MM.1S (cell line): ENCODE measurements around the gene KIAA0930.
A peak's percentile ranks its signal among the peaks of the same experiment; 100 is the strongest.

Source experiments
- DNase-seq: peaks from one replicate; pipeline ENCODE4 v3.0.0-alpha.2; 2015
- H2AFZ ChIP-seq: fragments of 300-600 bp; sonication (generic); 2 replicates; pipeline ENCODE4 v1.6.0; 2016; ENCODE audit warnings: antibody characterized with exemption, low read length
- H3F3A ChIP-seq: fragments of 300-600 bp; sonication (generic); 2 replicates; pipeline ENCODE4 v1.6.1; 2016; ENCODE audit warnings: mild to moderate bottlenecking, antibody characterized with exemption, low read length, moderate library complexity, mixed read lengths; ENCODE audit not compliant: insufficient read depth
- H3K27ac ChIP-seq: fragments of 300-600 bp; sonication (generic); 2 replicates; pipeline ENCODE4 v1.5.1; 2016; ENCODE audit warnings: mild to moderate bottlenecking, low read length
- H3K27me3 ChIP-seq: fragments of 300-600 bp; sonication (generic); replicated peaks from 2 replicates; pipeline ENCODE4 v1.6.0; 2016; ENCODE audit warnings: low read length; ENCODE audit not compliant: insufficient read depth
- H3K36me3 ChIP-seq: fragments of 300-600 bp; sonication (generic); replicated peaks from 2 replicates; pipeline ENCODE4 v1.6.1; 2016; ENCODE audit warnings: mild to moderate bottlenecking, low read length, mixed read lengths; ENCODE audit not compliant: insufficient read depth
- H3K4me1 ChIP-seq: fragments of 300-600 bp; sonication (generic); 2 replicates; pipeline ENCODE4 v1.6.1; 2016; ENCODE audit warnings: low read length, mixed read lengths
- H3K4me2 ChIP-seq: fragments of 300-600 bp; sonication (generic); 2 replicates; pipeline ENCODE4 v1.6.0; 2016; ENCODE audit warnings: low read depth, low read length
- H3K4me3 ChIP-seq: fragments of 300-600 bp; sonication (generic); 2 replicates; pipeline ENCODE4 v1.5.1; 2016; ENCODE audit warnings: low read length, mixed read lengths
- H3K79me2 ChIP-seq: fragments of 300-600 bp; sonication (generic); 2 replicates; pipeline ENCODE4 v1.6.1; 2016; ENCODE audit warnings: mixed run types, low read length, mixed read lengths
- H3K9ac ChIP-seq: fragments of 300-600 bp; sonication (generic); 2 replicates; pipeline ENCODE4 v1.6.1; 2016; ENCODE audit warnings: low read length, mixed read lengths
- H3K9me2 ChIP-seq: fragments of 300-600 bp; sonication (generic); replicated peaks from 2 replicates; pipeline ENCODE4 v1.6.1; 2016; ENCODE audit warnings: mild to moderate bottlenecking, low read length, mixed read lengths; ENCODE audit not compliant: insufficient read depth
- H3K9me3 ChIP-seq: fragments of 300-600 bp; sonication (generic); replicated peaks from 2 replicates; pipeline ENCODE4 v1.6.1; 2016; ENCODE audit warnings: mild to moderate bottlenecking, low read length, mixed read lengths; ENCODE audit not compliant: insufficient read depth
- H4K20me1 ChIP-seq: fragments of 300-600 bp; sonication (generic); 2 replicates; pipeline ENCODE4 v1.6.1; 2016; ENCODE audit warnings: mild to moderate bottlenecking, low read length, moderate library complexity, mixed read lengths; ENCODE audit not compliant: insufficient read depth
- CTCF ChIP-seq: fragments of 300-600 bp; sonication (generic); IDR thresholded peaks from 2 replicates; pipeline ENCODE4 v1.5.1; 2016; ENCODE audit warnings: antibody characterized with exemption, low read length, mixed read lengths
- EZH2 ChIP-seq: fragments of 300-600 bp; sonication (generic); optimal IDR thresholded peaks from 2 replicates; pipeline ENCODE3; 2017; ENCODE audit warnings: low read depth, mild to moderate bottlenecking, antibody characterized with exemption, low read length, mixed read lengths
- EZH2phosphoT487 ChIP-seq: fragments of 300-600 bp; sonication (generic); IDR thresholded peaks from 2 replicates; pipeline ENCODE4 v1.6.1; 2018; ENCODE audit warnings: antibody characterized with exemption, low read length

The KIAA0930 gene

GRCh38 chr22:45239681-45240051, 1.0 kb downstream of the KIAA0930 start:
- Histone ChIP-seq H3K27ac (no peak overlapping the region), H3K27me3 (no peaks in the 10 kb centered on the region), H3K4me1 (peaks cover 52% of the 10 kb centered on the region), H2AFZ (no peak overlapping the region), H4K20me1 (no peaks in the 10 kb centered on the region), H3K4me3 (peak overlapping the region; percentile 73), H3K9me2 (no peaks in the 10 kb centered on the region), H3K9ac (peak overlapping the region; percentile 52; the same call in 1 of the 2 replicates), H3K9me3 (no peaks in the 10 kb centered on the region), H3F3A (peaks cover 30% of the 10 kb centered on the region), H3K36me3 (no peaks in the 10 kb centered on the region), H3K79me2 (peaks cover 49% of the 10 kb centered on the region), H3K4me2 (peak overlapping the region; percentile 87)
- DNase-seq: no peak
- no peak for TF ChIP-seq EZH2phosphoT487
- TF ChIP-seq EZH2: no peak
- no peak for TF ChIP-seq CTCF

- H3K9me3 ChIP-seq: no peaks in the 10 kb centered on the region
- peak overlapping the region; percentile 73 for H3K4me3 ChIP-seq
- no peaks in the 10 kb centered on the region for H3K9me2 ChIP-seq
- H3K4me1 ChIP-seq: peaks cover 58% of the 10 kb centered on the region
- no peak overlapping the region for H3K27ac ChIP-seq
- no peaks in the 10 kb centered on the region for H3K27me3 ChIP-seq
- peak overlapping the region; percentile 52; the same call in 1 of the 2 replicates for H3K9ac ChIP-seq
- H2AFZ ChIP-seq: no peak overlapping the region
- no peaks in the 10 kb centered on the region for H3K36me3 ChIP-seq
- H3K4me2 ChIP-seq: peak overlapping the region; percentile 87; the same call in 1 of the 2 replicates
- DNase-seq: no peak
- TF ChIP-seq EZH2phosphoT487: no peak
- no peak for TF ChIP-seq CTCF
- TF ChIP-seq EZH2: no peak
- peaks cover 55% of the 10 kb centered on the region for H3K79me2 ChIP-seq
- H3F3A ChIP-seq: peaks cover 30% of the 10 kb centered on the region
- H4K20me1 ChIP-seq: no peaks in the 10 kb centered on the region
Measured at GRCh38 chr22:45238957-45239680, 1.6 kb downstream of the KIAA0930 start.

- Histone ChIP-seq H3K4me3 (no peak overlapping the region), H3K36me3 (no peaks in the 10 kb centered on the region), H3K9ac (no peak overlapping the region), H3K27me3 (no peaks in the 10 kb centered on the region), H2AFZ (no peak overlapping the region), H3K4me2 (0 out of 2 replicates have a peak overlapping the region, but pooled peaks have one; percentile 87), H3K9me3 (no peaks in the 10 kb centered on the region), H3K27ac (no peak overlapping the region), H3F3A (peaks cover 30% of the 10 kb centered on the region), H3K4me1 (peaks cover 62% of the 10 kb centered on the region), H4K20me1 (no peaks in the 10 kb centered on the region), H3K79me2 (peaks cover 63% of the 10 kb centered on the region), H3K9me2 (no peaks in the 10 kb centered on the region)
- TF ChIP-seq CTCF (no peak), EZH2phosphoT487 (no peak), EZH2 (no peak)
- DNase-seq: no peak
Measured at GRCh38 chr22:45238076-45238956, 2.4 kb downstream of the KIAA0930 start.
